ENCODE results near the gene SEL1L3. TPM values are rescaled to one million over a fixed set of nuclear protein-coding genes. Genes with fewer than 3 reads are reported as not detected.

SEL1L3 gene
- total and polyA plus RNA-seq, 9 of the 15 experiments (the other 6 are each of a cell fraction or from before 2014, with no cell fraction given): 10.0 to 44.3 (median 21.6) TPM

GRCh38 chr4:25823632-25824031 lies 39.2 kb downstream of the SEL1L3 start (continued):
- no peak for TF ChIP-seq ZNF518B (CRISPR knock-in tag; IDR thresholded peaks at IDR 0.05)

- ChIA-PET CTCF (ENCODE audit: low intra/inter-chr PET ratio) (no interaction called here), POLR2A (interaction anchor here (0.6 to 1.0 kb wide), 3 partner anchors 11 to 214 kb away, joined by 3 read pairs; no protein-coding TSS in a partner anchor)
- Histone ChIP-seq H3K9me3 (replicated peaks; ENCODE audit: control insufficient read depth, insufficient read depth, low read depth, low read length) (no peaks in the 10 kb centered on the region), H3K9ac (ENCODE audit: insufficient read depth in 1 of 2, low read depth in 2 of 2, low read length in 2 of 2) (no peak overlapping the region), H3K27me3 (ENCODE audit: control insufficient read depth in 2 of 2, insufficient read depth in 2 of 2, low read length in 2 of 2) (no peaks in the 10 kb centered on the region), H3K4me2 (ENCODE audit: insufficient read depth, low read length) (no peak overlapping the region), H3K27ac (ENCODE audit: extremely low read depth, low read depth, low read length) (no peak overlapping the region), H2AFZ (ENCODE audit: low read depth, low read length) (no peak overlapping the region), H3K4me1 (replicated peaks in 1 of 2; ENCODE audit: control insufficient read depth in 2 of 2, insufficient read depth in 2 of 2, low read length in 2 of 2) (no peaks in the 10 kb centered on the region), H3K36me3 (ENCODE audit: control insufficient read depth, insufficient read depth, low read length) (peaks cover 22% of the 10 kb centered on the region; the same call in 2 of the 3 replicates), H3K9me1 (ENCODE audit: control insufficient read depth, insufficient read depth, low read length) (no peaks in the 10 kb centered on the region), H3K4me3 (no peak overlapping the region), H4K20me1 (replicated peaks; ENCODE audit: control insufficient read depth, insufficient read depth, low read length) (no peaks in the 10 kb centered on the region), H3K79me2 (ENCODE audit: control insufficient read depth, insufficient read depth, low read length) (no peaks in the 10 kb centered on the region)
- no TSS peak for BruUV-seq (replicated peaks)
- TF ChIP-seq PCBP1 (IDR thresholded peaks at IDR 0.05; ENCODE audit: low read depth, low read length, poor library complexity, severe bottlenecking): no peak
- no peak for DNase-seq (ENCODE audit: extremely low read depth in 1 of 4, low spot score in 3 of 4)
- in situ Hi-C loops (cut with MboI) (no loop called here), intact Hi-C loops (cut with micrococcal nuclease) (no loop called here)
- no peak for ATAC-seq
- 85% methylated on average over 8 of the region's 8 CpGs for WGBS (ENCODE audit: insufficient coverage, low coverage, missing lambda C conversion rate)
- FAIRE-seq: no peak
These were observed 40.9 kb downstream of the SEL1L3 start for GRCh38 chr4:25821899-25822298.
